ENCODE measurements around the gene PARD3. TPM values are rescaled to one million over a fixed set of nuclear protein-coding genes. Genes with fewer than 3 reads are reported as not detected.

The PARD3 gene
- total RNA-seq, 1 donor from 2014 or later, result 37.2 TPM

GRCh38 chr10:34207343-34207742 is 607.8 kb downstream of the PARD3 start:
- Mint-ChIP-seq H3K9me3 (ENCODE audit: unreplicated experiment) (no peaks in the 10 kb centered on the region), H3K27ac (ENCODE audit: unreplicated experiment) (no peak overlapping the region), H3K27me3 (ENCODE audit: unreplicated experiment) (no peaks in the 10 kb centered on the region), H3K4me1 (ENCODE audit: unreplicated experiment) (no peaks in the 10 kb centered on the region), H3K4me3 (ENCODE audit: unreplicated experiment) (no peak overlapping the region), H3K36me3 (ENCODE audit: unreplicated experiment) (peaks cover 8% of the 10 kb centered on the region)
- TF ChIP-seq CTCF (IDR thresholded peaks at IDR 0.05), result no peak
- no peak for DNase-seq (ENCODE audit: extremely low spot score, unreplicated experiment)

- Mint-ChIP-seq H3K9me3 (ENCODE audit: unreplicated experiment) (no peaks in the 10 kb centered on the region), H3K27ac (ENCODE audit: unreplicated experiment) (no peak overlapping the region), H3K4me3 (ENCODE audit: unreplicated experiment) (no peak overlapping the region), H3K4me1 (ENCODE audit: unreplicated experiment) (no peaks in the 10 kb centered on the region), H3K27me3 (ENCODE audit: unreplicated experiment) (no peaks in the 10 kb centered on the region), H3K36me3 (ENCODE audit: unreplicated experiment) (peaks cover 8% of the 10 kb centered on the region)
- no peak for TF ChIP-seq CTCF (IDR thresholded peaks at IDR 0.05)
- no peak for DNase-seq (ENCODE audit: extremely low spot score, unreplicated experiment)
These were observed 608.2 kb downstream of the PARD3 start for GRCh38 chr10:34206935-34207268.

GRCh38 chr10:34206078-34206934 is 608.8 kb downstream of the PARD3 start:
- Mint-ChIP-seq H3K27ac (ENCODE audit: unreplicated experiment) (no peak overlapping the region), H3K36me3 (ENCODE audit: unreplicated experiment) (peaks cover 8% of the 10 kb centered on the region), H3K4me3 (ENCODE audit: unreplicated experiment) (no peak overlapping the region), H3K27me3 (ENCODE audit: unreplicated experiment) (no peaks in the 10 kb centered on the region), H3K9me3 (ENCODE audit: unreplicated experiment) (no peaks in the 10 kb centered on the region), H3K4me1 (ENCODE audit: unreplicated experiment) (no peaks in the 10 kb centered on the region)
- TF ChIP-seq CTCF (IDR thresholded peaks at IDR 0.05), result no peak
- no peak for DNase-seq (ENCODE audit: extremely low spot score, unreplicated experiment)

GRCh38 chr10:34205452-34205851 is 609.6 kb downstream of the PARD3 start:
- DNase-seq (ENCODE audit: extremely low spot score, unreplicated experiment), result no peak
- no peak overlapping the region for H3K27ac Mint-ChIP-seq (ENCODE audit: unreplicated experiment)

More at GRCh38 chr10:34205452-34205851, 609.6 kb downstream of the PARD3 start:
- TF ChIP-seq CTCF (IDR thresholded peaks at IDR 0.05), result no peak
- Mint-ChIP-seq H3K4me3 (ENCODE audit: unreplicated experiment) (no peak overlapping the region), H3K9me3 (ENCODE audit: unreplicated experiment) (no peaks in the 10 kb centered on the region), H3K4me1 (ENCODE audit: unreplicated experiment) (no peaks in the 10 kb centered on the region), H3K36me3 (ENCODE audit: unreplicated experiment) (peaks cover 5% of the 10 kb centered on the region), H3K27me3 (ENCODE audit: unreplicated experiment) (no peaks in the 10 kb centered on the region)
